HepG2 (cell line): ENCODE measurements around the gene TBC1D22A. TPM values are rescaled to one million over a fixed set of nuclear protein-coding genes. Genes with fewer than 3 reads are reported as not detected.

Source experiments
- CBFB ChIP-seq: sonication (generic); formaldehyde crosslinking; IDR thresholded peaks from 2 replicates; pipeline ENCODE4 v1.4.0; 2020; ENCODE audit warnings: missing genetic modification reagents
- CREB3 ChIP-seq: sonication (generic); formaldehyde crosslinking; IDR thresholded peaks from 2 replicates; pipeline ENCODE4 v1.5.0; 2020; ENCODE audit warnings: missing genetic modification reagents
- E2F5 ChIP-seq: sonication (generic); formaldehyde crosslinking; conservative IDR thresholded peaks from 2 replicates; pipeline ENCODE4 v1.4.0; 2020; ENCODE audit warnings: missing genetic modification reagents
- EHMT2 ChIP-seq: fragments of 200-600 bp; sonication (generic); IDR thresholded peaks from 2 replicates; pipeline ENCODE4 v1.7.0; 2017; ENCODE audit warnings: antibody characterized with exemption, low read depth, low read length, borderline replicate concordance
- GATAD2A ChIP-seq: IDR thresholded peaks from 2 replicates; pipeline ENCODE4 v1.6.1; 2016
- GRHL1 ChIP-seq: sonication (generic); formaldehyde crosslinking; conservative IDR thresholded peaks from 2 replicates; pipeline ENCODE4 v1.8.0; 2022; ENCODE audit warnings: missing genetic modification reagents
- HBP1 ChIP-seq: IDR thresholded peaks from 2 replicates; pipeline ENCODE4 v1.6.1; 2016; ENCODE audit warnings: low read depth, control low read depth
- NFIC ChIP-seq: IDR thresholded peaks from 2 replicates; pipeline ENCODE4 v1.6.1; 2012; ENCODE audit warnings: mild to moderate bottlenecking, low read length, inconsistent platforms
- NFYB ChIP-seq: sonication (generic); formaldehyde crosslinking; IDR thresholded peaks from 2 replicates; pipeline ENCODE4 v1.4.0; 2020; ENCODE audit warnings: missing genetic modification reagents
- POGK ChIP-seq: sonication (generic); formaldehyde crosslinking; conservative IDR thresholded peaks from 2 replicates; pipeline ENCODE4 v1.8.0; 2022; ENCODE audit warnings: mild to moderate bottlenecking, moderate library complexity, missing genetic modification reagents
- RBAK ChIP-seq: sonication (generic); formaldehyde crosslinking; IDR thresholded peaks from 2 replicates; pipeline ENCODE4 v1.5.1; 2020; ENCODE audit warnings: mild to moderate bottlenecking, missing genetic modification reagents
- SMC3 ChIP-seq: IDR thresholded peaks from 2 replicates; pipeline ENCODE4 v1.6.1; 2011; ENCODE audit warnings: low read length, improper control_type of control experiment
- SOX5 ChIP-seq: IDR thresholded peaks from 2 replicates; pipeline ENCODE4 v1.6.1; 2016; ENCODE audit warnings: borderline replicate concordance
- TAF1 ChIP-seq: sonication (generic); formaldehyde crosslinking; IDR thresholded peaks from 2 replicates; pipeline ENCODE4 v1.4.0; 2020; ENCODE audit warnings: missing genetic modification reagents
- ZNF282 ChIP-seq: fragments of 450-650 bp; IDR thresholded peaks from 2 replicates; pipeline ENCODE4 v1.6.1; 2018; ENCODE audit not compliant: partially characterized antibody
- ZNF34 ChIP-seq: sonication (generic); formaldehyde crosslinking; IDR thresholded peaks from 2 replicates; pipeline ENCODE4 v1.4.0; 2020; ENCODE audit warnings: mild to moderate bottlenecking, missing genetic modification reagents, borderline replicate concordance
- ZNF430 ChIP-seq: sonication (generic); formaldehyde crosslinking; IDR thresholded peaks from 2 replicates; pipeline ENCODE4 v1.9.0; 2021; ENCODE audit warnings: mild to moderate bottlenecking, missing genetic modification reagents
- ZNF552 ChIP-seq: sonication (generic); formaldehyde crosslinking; IDR thresholded peaks from 2 replicates; pipeline ENCODE4 v1.9.0; 2022; ENCODE audit warnings: missing genetic modification reagents, mild to moderate bottlenecking, borderline replicate concordance
- ZNF580 ChIP-seq: IDR thresholded peaks from 2 replicates; pipeline ENCODE4 v1.6.1; 2016; ENCODE audit warnings: low read depth, borderline replicate concordance
- ZNF607 ChIP-seq: sonication (generic); formaldehyde crosslinking; IDR thresholded peaks from 2 replicates; pipeline ENCODE4 v1.5.1; 2020; ENCODE audit warnings: missing genetic modification reagents, mild to moderate bottlenecking, borderline replicate concordance
- ZNF724P ChIP-seq: sonication (generic); formaldehyde crosslinking; IDR thresholded peaks from 2 replicates; pipeline ENCODE4 v1.8.0; 2022; ENCODE audit warnings: missing genetic modification reagents, borderline replicate concordance
- polyA plus RNA-seq, 8 experiments: library from polyadenylated mRNA; depleted of rRNA in 3 of 8; stranded (reverse) in 7 of 8; unstranded in 1 of 8; fragments of >200 nt; fragmentation: Illumina TruSeq in 4 of 8; extraction: Trizol in 4 of 8; gene quantifications; 2 replicates each; pipeline versions ENCODE4 v1.2.1 to v1.2.3, GENCODE V29; 2011 to 2016; ENCODE audit warnings: low read depth in 4 of 8, missing spikeins in 1 of 8, mixed read lengths in 1 of 8; ENCODE audit not compliant: insufficient read depth in 1 of 8
- total RNA-seq, 5 experiments: library from RNA; depleted of rRNA; stranded (reverse); fragments of >200 nt; fragmentation: Illumina TruSeq; extraction: Trizol; gene quantifications; 2 replicates each; pipeline ENCODE4 v1.2.3, GENCODE V29; 2016; ENCODE audit warnings: low read depth in 1 of 5

TBC1D22A gene
- total and polyA plus RNA-seq, 2 of the 13 experiments (the other 11 are each of a cell fraction or from before 2014, with no cell fraction given) = 17.3 to 18.0 TPM

- no peak for TF ChIP-seq ZNF580
- TF ChIP-seq ZNF34 (CRISPR knock-in tag) = no peak
- TF ChIP-seq ZNF724P (CRISPR knock-in tag) = 0 out of 2 replicates have a peak, but pooled peaks have one; percentile 60
- TF ChIP-seq NFYB = no peak
- TF ChIP-seq EHMT2 = no peak
- TF ChIP-seq NFIC = peak; percentile 10; the same call in 1 of the 2 replicates
- peak; percentile 50; the same call in 1 of the 2 replicates for TF ChIP-seq ZNF552
- TF ChIP-seq GATAD2A (CRISPR knock-in tag) = peak; percentile 86
- TF ChIP-seq GRHL1 (CRISPR knock-in tag) = no peak
- no peak for TF ChIP-seq ZNF282
- peak; percentile 90; the same call in 1 of the 2 replicates for TF ChIP-seq ZNF430 (CRISPR knock-in tag)
- peak; percentile 63; the same call in 1 of the 2 replicates for TF ChIP-seq HBP1
- no peak for TF ChIP-seq CBFB (CRISPR knock-in tag)
- TF ChIP-seq RBAK (CRISPR knock-in tag) = no peak; the same call in 1 of the 2 replicates
- no peak for TF ChIP-seq SMC3
- no peak for TF ChIP-seq E2F5 (CRISPR knock-in tag)
- TF ChIP-seq SOX5 (CRISPR knock-in tag) = peak; percentile 79
- no peak for TF ChIP-seq CREB3
- peak; percentile 41; the same call in 1 of the 2 replicates for TF ChIP-seq TAF1 (CRISPR knock-in tag)
- peak; percentile 85 for TF ChIP-seq ZNF607 (CRISPR knock-in tag)
- peak; percentile 81; the same call in 1 of the 2 replicates for TF ChIP-seq POGK
Measured at GRCh38 chr22:46935506-46936377, 173.3 kb downstream of the TBC1D22A start (continued).
